K562 (cell line): ENCODE results near the gene MAPK13.

ENCODE experiments used
- ARID2 ChIP-seq: fragments of 450-650 bp; IDR thresholded peaks from 2 replicates; pipeline ENCODE4 v1.6.1; 2017; ENCODE audit warnings: antibody characterized with exemption, mild to moderate bottlenecking
- EZH2 ChIP-seq: IDR thresholded peaks from 2 replicates; pipeline ENCODE4 v1.6.1; 2012; ENCODE audit warnings: low read depth, mild to moderate bottlenecking, inconsistent platforms, low read length, borderline replicate concordance
- KHSRP ChIP-seq: fragments of 450-650 bp; IDR thresholded peaks from 2 replicates; pipeline ENCODE4 v1.6.1; 2017
- TF ChIP-seq, protein P1 (sequence below), 2 experiments: fragments of 450-650 bp in 1 of 2; sonication (generic) in 1 of 2; formaldehyde crosslinking; conservative IDR thresholded peaks; 2 replicates each; pipeline versions ENCODE4 v1.4.0 to v1.8.1; 2020 to 2022; ENCODE audit warnings: mild to moderate bottlenecking in 1 of 2, missing genetic modification reagents in 1 of 2
- TF ChIP-seq, protein P2 (sequence below): fragments of 250-450 bp; sonication (Bioruptor Pico); IDR thresholded peaks from 2 replicates; pipeline ENCODE4 v1.4.0; 2020; ENCODE audit warnings: mild to moderate bottlenecking, moderate library complexity

DNA sequence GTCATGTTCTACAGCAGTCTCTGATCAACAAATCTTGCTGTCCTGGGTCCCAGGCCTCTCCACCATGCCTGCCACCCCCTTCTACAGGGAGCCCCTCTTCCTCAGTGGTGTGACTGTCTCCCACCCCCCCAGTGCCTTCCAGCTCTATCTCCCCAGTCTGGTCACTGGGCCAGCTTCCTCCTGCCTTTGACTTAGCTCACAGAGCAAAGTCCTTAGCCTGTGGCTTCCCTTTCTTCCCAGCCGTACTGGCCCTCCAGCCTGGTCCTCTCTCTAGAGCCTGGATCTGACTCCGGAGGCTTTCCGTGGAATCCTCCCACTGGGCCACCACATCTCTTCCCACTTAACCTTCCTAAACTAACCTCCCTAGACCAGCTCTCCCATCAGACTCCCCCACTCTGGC lies 17.0 kb downstream of the MAPK13 start:
- no peak for TF ChIP-seq ARID2
- TF ChIP-seq, protein P1, sequence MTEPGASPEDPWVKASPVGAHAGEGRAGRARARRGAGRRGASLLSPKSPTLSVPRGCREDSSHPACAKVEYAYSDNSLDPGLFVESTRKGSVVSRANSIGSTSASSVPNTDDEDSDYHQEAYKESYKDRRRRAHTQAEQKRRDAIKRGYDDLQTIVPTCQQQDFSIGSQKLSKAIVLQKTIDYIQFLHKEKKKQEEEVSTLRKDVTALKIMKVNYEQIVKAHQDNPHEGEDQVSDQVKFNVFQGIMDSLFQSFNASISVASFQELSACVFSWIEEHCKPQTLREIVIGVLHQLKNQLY (CRISPR knock-in tag; conservative IDR thresholded peaks at IDR 0.05): no peak
- no peak for TF ChIP-seq EZH2
- TF ChIP-seq, protein P2, sequence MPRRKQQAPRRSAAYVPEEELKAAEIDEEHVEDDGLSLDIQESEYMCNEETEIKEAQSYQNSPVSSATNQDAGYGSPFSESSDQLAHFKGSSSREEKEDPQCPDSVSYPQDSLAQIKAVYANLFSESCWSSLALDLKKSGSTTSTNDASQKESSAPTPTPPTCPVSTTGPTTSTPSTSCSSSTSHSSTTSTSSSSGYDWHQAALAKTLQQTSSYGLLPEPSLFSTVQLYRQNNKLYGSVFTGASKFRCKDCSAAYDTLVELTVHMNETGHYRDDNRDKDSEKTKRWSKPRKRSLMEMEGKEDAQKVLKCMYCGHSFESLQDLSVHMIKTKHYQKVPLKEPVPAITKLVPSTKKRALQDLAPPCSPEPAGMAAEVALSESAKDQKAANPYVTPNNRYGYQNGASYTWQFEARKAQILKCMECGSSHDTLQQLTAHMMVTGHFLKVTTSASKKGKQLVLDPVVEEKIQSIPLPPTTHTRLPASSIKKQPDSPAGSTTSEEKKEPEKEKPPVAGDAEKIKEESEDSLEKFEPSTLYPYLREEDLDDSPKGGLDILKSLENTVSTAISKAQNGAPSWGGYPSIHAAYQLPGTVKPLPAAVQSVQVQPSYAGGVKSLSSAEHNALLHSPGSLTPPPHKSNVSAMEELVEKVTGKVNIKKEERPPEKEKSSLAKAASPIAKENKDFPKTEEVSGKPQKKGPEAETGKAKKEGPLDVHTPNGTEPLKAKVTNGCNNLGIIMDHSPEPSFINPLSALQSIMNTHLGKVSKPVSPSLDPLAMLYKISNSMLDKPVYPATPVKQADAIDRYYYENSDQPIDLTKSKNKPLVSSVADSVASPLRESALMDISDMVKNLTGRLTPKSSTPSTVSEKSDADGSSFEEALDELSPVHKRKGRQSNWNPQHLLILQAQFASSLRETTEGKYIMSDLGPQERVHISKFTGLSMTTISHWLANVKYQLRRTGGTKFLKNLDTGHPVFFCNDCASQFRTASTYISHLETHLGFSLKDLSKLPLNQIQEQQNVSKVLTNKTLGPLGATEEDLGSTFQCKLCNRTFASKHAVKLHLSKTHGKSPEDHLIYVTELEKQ: no peak
- TF ChIP-seq KHSRP: no peak
